ENCODE data around the gene NACA2. TPM values are rescaled to one million over a fixed set of nuclear protein-coding genes. Genes with fewer than 3 reads are reported as not detected.
"Not testable (repeated sequence)": the region's sequence is repeated elsewhere in the genome, so short reads cannot be mapped to it uniquely, and the experiment has no call there.

Gene NACA2
- total and polyA plus RNA-seq, 2 of the 8 experiments (the other 6 are each of a cell fraction or from before 2014, with no cell fraction given), result not detected

- H3K23ac ChIP-seq (ENCODE audit: insufficient read length); H3K9ac ChIP-seq (replicated peaks in 1 of 4; ENCODE audit: extremely low read depth in 1 of 4, low read depth in 3 of 4, low read length in 3 of 4); H3K23me2 ChIP-seq (ENCODE audit: low read depth, low read length); H4K20me1 ChIP-seq (replicated peaks in 1 of 2; ENCODE audit: control insufficient read depth in 1 of 2, insufficient read depth in 2 of 2, low read length in 2 of 2); H2AK5ac ChIP-seq (ENCODE audit: low read depth, low read length); H3K4me3 ChIP-seq (ENCODE audit: extremely low read depth in 1 of 4, insufficient read depth in 2 of 4, low read depth in 3 of 4, low read length in 4 of 4); POLR2A ChIA-PET (ENCODE audit: partially characterized antibody); H4K5ac ChIP-seq (ENCODE audit: insufficient read length, low read depth, low read length); H4K91ac ChIP-seq (replicated peaks; ENCODE audit: insufficient read length, low read length); H2AFZ ChIP-seq (ENCODE audit: low read length); H3K79me1 ChIP-seq (ENCODE audit: low read depth, low read length); H3K4ac ChIP-seq (replicated peaks; ENCODE audit: insufficient read length, low read depth, low read length); H2BK5ac ChIP-seq (ENCODE audit: low read depth, low read length); H3K18ac ChIP-seq (ENCODE audit: extremely low read depth, low read length); H3K4me2 ChIP-seq (ENCODE audit: insufficient read depth in 1 of 2, low read depth in 2 of 2, low read length in 2 of 2); FAIRE-seq; H3K56ac ChIP-seq (replicated peaks; ENCODE audit: insufficient read length, low read depth, low read length); H3K4me1 ChIP-seq (replicated peaks in 1 of 4; ENCODE audit: control insufficient read depth in 3 of 4, insufficient read depth in 4 of 4, low read length in 3 of 4); H3K27ac ChIP-seq (ENCODE audit: low read depth, low read length); H2BK15ac ChIP-seq (ENCODE audit: low read length); H2BK12ac ChIP-seq (ENCODE audit: low read depth, low read length); H2BK120ac ChIP-seq (replicated peaks; ENCODE audit: low read depth, low read length); H3K79me2 ChIP-seq (ENCODE audit: control insufficient read depth in 1 of 2, insufficient read depth in 2 of 2, low read length in 2 of 2); H4K8ac ChIP-seq (ENCODE audit: extremely low read depth, insufficient read depth, low read length); H3K14ac ChIP-seq (ENCODE audit: insufficient read length); H3K27me3 ChIP-seq (replicated peaks in 1 of 4; ENCODE audit: control insufficient read depth in 3 of 4, extremely low read depth in 1 of 4, insufficient read depth in 3 of 4, low read length in 3 of 4); H3K36me3 ChIP-seq (ENCODE audit: control insufficient read depth in 2 of 4, insufficient read depth in 4 of 4, low read length in 3 of 4); H2BK20ac ChIP-seq (ENCODE audit: low read length); DNase-seq (ENCODE audit: low read depth in 1 of 2, low spot score in 2 of 2): not testable (repeated sequence)
- 83% methylated on average over 5 of the region's 5 CpGs; no CpG with 5 or more reads in 1 of the 2 experiments for WGBS, 2 experiments (ENCODE audit: extremely low coverage in 1 of 2, insufficient coverage in 1 of 2, insufficient read length in 1 of 2, insufficient replicate concordance in 2 of 2, low coverage in 1 of 2, low lambda C conversion rate in 2 of 2, missing lambda C conversion rate in 1 of 2)
- peaks cover 9 to 10% of the 10 kb centered on the region in 2 experiments; a peak in 2 of 4 replicates for H3K9me3 ChIP-seq (ENCODE audit: insufficient read depth in 2 of 2, low read depth in 1 of 2, low read length in 1 of 2)
- CTCF ChIA-PET (ENCODE audit: partially characterized antibody), result interaction anchor here (0.6 to 0.8 kb wide), 2 partner anchors 9 to 140 kb away, joined by 3 read pairs; no protein-coding TSS in a partner anchor
Measured at GRCh38 chr17:61566448-61566847, 24.6 kb downstream of the NACA2 start.

GRCh38 chr17:61565850-61566249 is 25.2 kb downstream of the NACA2 start:
- H3K79me2 ChIP-seq (ENCODE audit: control insufficient read depth in 1 of 2, insufficient read depth in 2 of 2, low read length in 2 of 2); H4K8ac ChIP-seq (ENCODE audit: extremely low read depth, insufficient read depth, low read length); H4K5ac ChIP-seq (ENCODE audit: insufficient read length, low read depth, low read length); H3K56ac ChIP-seq (replicated peaks; ENCODE audit: insufficient read length, low read depth, low read length); H3K14ac ChIP-seq (ENCODE audit: insufficient read length); H2BK5ac ChIP-seq (ENCODE audit: low read depth, low read length); H2BK120ac ChIP-seq (replicated peaks; ENCODE audit: low read depth, low read length); H3K4ac ChIP-seq (replicated peaks; ENCODE audit: insufficient read length, low read depth, low read length); H3K4me1 ChIP-seq (replicated peaks in 1 of 4; ENCODE audit: control insufficient read depth in 3 of 4, insufficient read depth in 4 of 4, low read length in 3 of 4); H3K36me3 ChIP-seq (ENCODE audit: control insufficient read depth in 2 of 4, insufficient read depth in 4 of 4, low read length in 3 of 4); H2BK20ac ChIP-seq (ENCODE audit: low read length); H3K27me3 ChIP-seq (replicated peaks in 1 of 4; ENCODE audit: control insufficient read depth in 3 of 4, extremely low read depth in 1 of 4, insufficient read depth in 3 of 4, low read length in 3 of 4); CTCF ChIA-PET (ENCODE audit: partially characterized antibody); H2BK15ac ChIP-seq (ENCODE audit: low read length); H4K91ac ChIP-seq (replicated peaks; ENCODE audit: insufficient read length, low read length); H3K9ac ChIP-seq (replicated peaks in 1 of 4; ENCODE audit: extremely low read depth in 1 of 4, low read depth in 3 of 4, low read length in 3 of 4); H3K4me3 ChIP-seq (ENCODE audit: extremely low read depth in 1 of 4, insufficient read depth in 2 of 4, low read depth in 3 of 4, low read length in 4 of 4); FAIRE-seq; DNase-seq (ENCODE audit: low read depth in 1 of 2, low spot score in 2 of 2); H3K27ac ChIP-seq (ENCODE audit: low read depth, low read length); H3K23ac ChIP-seq (ENCODE audit: insufficient read length); H3K23me2 ChIP-seq (ENCODE audit: low read depth, low read length); H3K79me1 ChIP-seq (ENCODE audit: low read depth, low read length); H3K18ac ChIP-seq (ENCODE audit: extremely low read depth, low read length); H2AFZ ChIP-seq (ENCODE audit: low read length); H3K9me3 ChIP-seq (ENCODE audit: insufficient read depth in 2 of 2, low read depth in 1 of 2, low read length in 1 of 2); H3K4me2 ChIP-seq (ENCODE audit: insufficient read depth in 1 of 2, low read depth in 2 of 2, low read length in 2 of 2); H4K20me1 ChIP-seq (replicated peaks in 1 of 2; ENCODE audit: control insufficient read depth in 1 of 2, insufficient read depth in 2 of 2, low read length in 2 of 2); H2AK5ac ChIP-seq (ENCODE audit: low read depth, low read length); POLR2A ChIA-PET (ENCODE audit: partially characterized antibody); H2BK12ac ChIP-seq (ENCODE audit: low read depth, low read length): not testable (repeated sequence)
